GM18520 (cell line): ENCODE results near the gene AP1M1.

Experiments used
- ATAC-seq: cut with Tn5 transposase; IDR thresholded peaks from one replicate; pipeline ENCODE4 v1.9.1; 2021; ENCODE audit not compliant: unreplicated experiment

The AP1M1 gene

GRCh38 chr19:16185123-16185767 lies 12.5 kb upstream of the AP1M1 start, which contains the start of gene FAM32A:
FAM32A (plus strand) TSS chr19:16185410; CDS start chr19:16185443, 33 bp downstream.
- peak; percentile 93 for ATAC-seq

- ATAC-seq: no peak
Measured at GRCh38 chr19:16185768-16186123, 12.0 kb upstream of the AP1M1 start.

- ATAC-seq: no peak
Measured at GRCh38 chr19:16188521-16188920, 9.2 kb upstream of the AP1M1 start.

GRCh38 chr19:16190198-16190597 lies 7.5 kb upstream of the AP1M1 start:
- ATAC-seq: no peak

GRCh38 chr19:16190736-16191135 lies 7.0 kb upstream of the AP1M1 start:
- no peak for ATAC-seq

GRCh38 chr19:16191216-16191908 lies 6.3 kb upstream of the AP1M1 start:
- no peak for ATAC-seq

GRCh38 chr19:16193466-16193865 lies 4.2 kb upstream of the AP1M1 start:
- no peak for ATAC-seq

- ATAC-seq: no peak
Measured at GRCh38 chr19:16197188-16197621, 506 bp upstream of the AP1M1 start.

GRCh38 chr19:16198370-16198651 lies 600 bp downstream of the AP1M1 start:
- no peak for ATAC-seq

- no peak for ATAC-seq
Measured at GRCh38 chr19:16199275-16199932, 1.7 kb downstream of the AP1M1 start.

- ATAC-seq: no peak
Measured at GRCh38 chr19:16200038-16201010, 2.6 kb downstream of the AP1M1 start.

- no peak for ATAC-seq
Measured at GRCh38 chr19:16201011-16201391, 3.3 kb downstream of the AP1M1 start.

GRCh38 chr19:16202320-16203255 lies 4.9 kb downstream of the AP1M1 start:
- ATAC-seq: no peak

- no peak for ATAC-seq
Measured at GRCh38 chr19:16203256-16204004, 5.7 kb downstream of the AP1M1 start.

GRCh38 chr19:16204005-16204294 lies 6.2 kb downstream of the AP1M1 start:
- no peak for ATAC-seq

GRCh38 chr19:16205205-16206045 lies 7.7 kb downstream of the AP1M1 start:
- ATAC-seq: no peak

- no peak for ATAC-seq
Measured at GRCh38 chr19:16206046-16206605, 8.4 kb downstream of the AP1M1 start.

- no peak for ATAC-seq
Measured at GRCh38 chr19:16206637-16207036, 8.9 kb downstream of the AP1M1 start.
